Transverse colon (tissue), 4 donors: ENCODE data around the gene FAM186B.

Source experiments
- EP300 ChIP-seq: sonication (generic); formaldehyde crosslinking; IDR thresholded peaks from one replicate; pipeline ENCODE4 v1.6.1; 2017; ENCODE audit warnings: antibody characterized with exemption, low read depth
- POLR2AphosphoS5 ChIP-seq, 3 donors: sonication (generic); formaldehyde crosslinking; IDR thresholded peaks; one replicate each; pipeline ENCODE4 v1.6.1; 2016; ENCODE audit warnings: antibody characterized with exemption in 3 of 3
- TF ChIP-seq, protein P1 (sequence below), 5 experiments: fragments of 200-600 bp in 3 of 5; fragments of 450-650 bp in 2 of 5; sonication (generic) in 3 of 5; IDR thresholded peaks; 1 replicate in 2 of 5; 2 replicates in 3 of 5; pipeline ENCODE4 v1.5.1; 2016 to 2017; ENCODE audit warnings: antibody characterized with exemption in 5 of 5, inconsistent platforms in 3 of 5, mild to moderate bottlenecking in 2 of 5, moderate library complexity in 1 of 5

DNA sequence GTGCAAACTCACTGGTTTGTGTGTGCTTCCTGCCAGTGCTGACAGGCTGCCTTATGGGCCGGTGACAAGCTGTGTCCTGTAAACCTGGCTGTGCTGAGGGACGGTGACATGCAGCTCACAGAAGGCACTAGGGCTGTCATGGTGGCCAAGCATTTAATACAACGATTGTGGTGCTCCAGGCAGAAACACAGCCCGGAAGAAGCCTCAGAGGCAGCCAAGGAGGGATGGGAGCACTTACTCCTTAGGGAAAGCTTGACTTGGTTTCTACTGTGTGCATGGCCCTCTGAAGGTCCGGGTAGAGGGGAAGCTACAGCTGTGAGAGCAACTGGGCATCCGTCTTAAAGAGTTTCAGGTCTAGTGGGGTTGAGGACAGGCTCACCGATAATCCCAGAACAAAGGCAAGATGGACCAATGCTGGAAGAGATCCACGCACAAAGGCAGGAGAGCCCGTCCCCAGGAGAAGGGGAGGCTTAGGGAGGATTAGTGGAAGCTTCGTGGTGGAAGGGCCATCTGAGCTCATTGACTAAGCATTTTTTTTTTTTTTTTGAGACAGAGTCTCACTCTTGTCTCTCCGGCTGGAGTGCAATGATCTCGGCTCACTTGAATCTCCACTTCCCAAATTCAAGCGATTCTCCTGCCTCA lies 26.8 kb downstream of the FAM186B start:
- TF ChIP-seq, protein P1, sequence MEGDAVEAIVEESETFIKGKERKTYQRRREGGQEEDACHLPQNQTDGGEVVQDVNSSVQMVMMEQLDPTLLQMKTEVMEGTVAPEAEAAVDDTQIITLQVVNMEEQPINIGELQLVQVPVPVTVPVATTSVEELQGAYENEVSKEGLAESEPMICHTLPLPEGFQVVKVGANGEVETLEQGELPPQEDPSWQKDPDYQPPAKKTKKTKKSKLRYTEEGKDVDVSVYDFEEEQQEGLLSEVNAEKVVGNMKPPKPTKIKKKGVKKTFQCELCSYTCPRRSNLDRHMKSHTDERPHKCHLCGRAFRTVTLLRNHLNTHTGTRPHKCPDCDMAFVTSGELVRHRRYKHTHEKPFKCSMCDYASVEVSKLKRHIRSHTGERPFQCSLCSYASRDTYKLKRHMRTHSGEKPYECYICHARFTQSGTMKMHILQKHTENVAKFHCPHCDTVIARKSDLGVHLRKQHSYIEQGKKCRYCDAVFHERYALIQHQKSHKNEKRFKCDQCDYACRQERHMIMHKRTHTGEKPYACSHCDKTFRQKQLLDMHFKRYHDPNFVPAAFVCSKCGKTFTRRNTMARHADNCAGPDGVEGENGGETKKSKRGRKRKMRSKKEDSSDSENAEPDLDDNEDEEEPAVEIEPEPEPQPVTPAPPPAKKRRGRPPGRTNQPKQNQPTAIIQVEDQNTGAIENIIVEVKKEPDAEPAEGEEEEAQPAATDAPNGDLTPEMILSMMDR (IDR thresholded peaks at IDR 0.05) = no peak
- TF ChIP-seq EP300 = no peak
- TF ChIP-seq POLR2AphosphoS5 (IDR thresholded peaks at IDR 0.05) = no peak
